Motor neuron (in vitro differentiated cells): ENCODE results near the gene KRTAP10-6. TPM values are rescaled to one million over a fixed set of nuclear protein-coding genes. Genes with fewer than 3 reads are reported as not detected.
A peak's percentile ranks its signal among the peaks of the same experiment; 100 is the strongest.
"Not testable (repeated sequence)": the region's sequence is repeated elsewhere in the genome, so short reads cannot be mapped to it uniquely, and the experiment has no call there.

ENCODE experiments used
- ATAC-seq, 8 experiments: fragments of 200-7000 bp; cut with Tn5 transposase; replicated peaks in 6 of 8; 2 replicates each; pipeline ENCODE4 v1.8.0; 2021; ENCODE audit warnings: mild to moderate bottlenecking in 8 of 8, moderate library complexity in 8 of 8
- H3K27ac ChIP-seq, 2 donors: fragments of 250-450 bp; sonication (Bioruptor Pico); 2 replicates each; pipeline ENCODE4 v1.9.0; 2021; ENCODE audit warnings: antibody characterized with exemption in 2 of 2, mild to moderate bottlenecking in 2 of 2, moderate library complexity in 1 of 2
- H3K4me1 ChIP-seq, 2 donors: fragments of 250-450 bp; sonication (Bioruptor Pico); replicated peaks in 1 of 2; 2 replicates each; pipeline ENCODE4 v1.6.1; 2021; ENCODE audit warnings: antibody characterized with exemption in 2 of 2, mild to moderate bottlenecking in 2 of 2, moderate library complexity in 1 of 2
- H3K4me3 ChIP-seq, 5 donors: fragments of 250-450 bp; sonication (Bioruptor Pico); 2 replicates each; pipeline ENCODE4 v1.9.0; 2021; ENCODE audit warnings: antibody characterized with exemption in 5 of 5, mild to moderate bottlenecking in 5 of 5, moderate library complexity in 4 of 5
- WGBS, 10 experiments: fragments of 450-650 bp; shearing (Covaris generic); methylation state at CpG; one replicate each; pipeline ENCODE4 v1.0.0; 2022; 5-methylcytosine and 5-hydroxymethylcytosine counted together
- in situ Hi-C, 9 experiments: fragments of 400-800 bp; cut with MboI; loops; one replicate each; pipeline ENCODE4 v1.15.0; 2021; ENCODE audit warnings: low sequenced_read_pairs in 9 of 9, low pct_unique_long_range_greater_than_20kb in 2 of 9; ENCODE audit not compliant: unreplicated experiment in 9 of 9
- total RNA-seq, 8 experiments: library from RNA; unstranded; fragments of 300-600 nt; gene quantifications; 2 replicates each; pipeline versions ENCODE4 v1.2.3 to v1.2.4, GENCODE V29; 2022

The KRTAP10-6 gene
- total RNA-seq, 8 experiments from 2014 or later = 0.23 to 0.71 (median 0.35) TPM; not detected in 4

GRCh38 chr21:44614161-44614631 is 21.9 kb upstream of the KRTAP10-6 start:
- in situ Hi-C loops = no loop called here
- no peak overlapping the region for H3K27ac ChIP-seq
- WGBS, 10 experiments = 17 to 93% (median 40%) methylated on average over 1 to 3 of the region's 20 CpGs; no CpG with 5 or more reads in 7 of the 10 experiments
- no peaks in the 10 kb centered on the region for H3K4me1 ChIP-seq
- ATAC-seq = no peak
- H3K4me3 ChIP-seq = no peak overlapping the region

- in situ Hi-C loops = no loop called here
- H3K4me1 ChIP-seq = no peaks in the 10 kb centered on the region
- ATAC-seq = no peak
- WGBS, 10 experiments = 83 to 97% methylated on average over 2 to 11 of the region's 26 CpGs; no CpG with 5 or more reads in 8 of the 10 experiments
- H3K4me3 ChIP-seq = no peak overlapping the region
- H3K27ac ChIP-seq = no peak overlapping the region
These were observed 21.3 kb upstream of the KRTAP10-6 start for GRCh38 chr21:44613386-44614155.

- WGBS, 10 experiments = 30 to 90% (median 89%) methylated on average over 2 to 5 of the region's 13 CpGs; no CpG with 5 or more reads in 7 of the 10 experiments
- in situ Hi-C loops = no loop called here
- Histone ChIP-seq H3K4me3 (no peak overlapping the region), H3K4me1 (no peaks in the 10 kb centered on the region), H3K27ac (no peak overlapping the region)
- ATAC-seq = no peak
These were observed 20.4 kb upstream of the KRTAP10-6 start for GRCh38 chr21:44612669-44613229.

GRCh38 chr21:44612029-44612486 is 19.8 kb upstream of the KRTAP10-6 start, which contains the start of gene KRTAP10-8:
Gene KRTAP10-8, plus strand, starts transcription at chr21:44612079. Its CDS starts 22 bp downstream, at chr21:44612101.
- Histone ChIP-seq H3K4me3 (no peak within 1 kb of the TSS), H3K4me1 (no peaks in the 10 kb centered on the region), H3K27ac (no peak within 1 kb of the TSS)
- in situ Hi-C loops = no loop called here
- no peak for ATAC-seq
- 20 to 93% (median 76%) methylated on average over 1 to 6 of the region's 8 CpGs; no CpG with 5 or more reads in 6 of the 10 experiments for WGBS, 10 experiments

- 20 to 100% (median 79%) methylated on average over 1 to 3 of the region's 4 CpGs; no CpG with 5 or more reads in 4 of the 10 experiments for WGBS, 10 experiments
- Histone ChIP-seq H3K4me3 (no peak overlapping the region), H3K27ac (no peak overlapping the region), H3K4me1 (no peaks in the 10 kb centered on the region)
- in situ Hi-C loops = no loop called here
- ATAC-seq = no peak
These were observed 19.2 kb upstream of the KRTAP10-6 start for GRCh38 chr21:44611551-44611950.

- 0 to 97% (median 61%) methylated on average over 1 to 4 of the region's 7 CpGs; no CpG with 5 or more reads in 3 of the 10 experiments for WGBS, 10 experiments
- H3K4me1 ChIP-seq, ATAC-seq, H3K27ac ChIP-seq, in situ Hi-C loops, H3K4me3 ChIP-seq: not testable (repeated sequence)
These were observed 18.0 kb upstream of the KRTAP10-6 start for GRCh38 chr21:44610157-44610843.

GRCh38 chr21:44609193-44609592 is 16.9 kb upstream of the KRTAP10-6 start:
- no peak for ATAC-seq
- Histone ChIP-seq H3K27ac (no peak overlapping the region), H3K4me3 (no peak overlapping the region), H3K4me1 (no peaks in the 10 kb centered on the region)
- in situ Hi-C loops = no loop called here

- Histone ChIP-seq H3K27ac (no peak overlapping the region), H3K4me1 (no peaks in the 10 kb centered on the region), H3K4me3 (no peak overlapping the region)
- in situ Hi-C loops = no loop called here
- WGBS, 10 experiments = 31 to 100% (median 54%) methylated on average over 1 to 4 of the region's 4 CpGs
- no peak for ATAC-seq
These were observed 14.2 kb upstream of the KRTAP10-6 start for GRCh38 chr21:44606495-44606894.

GRCh38 chr21:44603911-44604310 is 11.6 kb upstream of the KRTAP10-6 start:
- H3K27ac ChIP-seq = no peak overlapping the region
- no peaks in the 10 kb centered on the region for H3K4me1 ChIP-seq
- 42 to 100% (median 85%) methylated on average over 1 to 8 of the region's 8 CpGs; no CpG with 5 or more reads in 2 of the 10 experiments for WGBS, 10 experiments
- H3K4me3 ChIP-seq = no peak overlapping the region
- no peak for ATAC-seq
- in situ Hi-C loops = no loop called here

- 8 to 80% (median 37%) methylated on average over 1 to 5 of the region's 17 CpGs; no CpG with 5 or more reads in 3 of the 10 experiments for WGBS, 10 experiments
- ATAC-seq = no peak
- H3K4me1 ChIP-seq = no peaks in the 10 kb centered on the region
- in situ Hi-C loops = no loop called here
- no peak overlapping the region for H3K4me3 ChIP-seq
- no peak overlapping the region for H3K27ac ChIP-seq
These were observed 11.0 kb upstream of the KRTAP10-6 start for GRCh38 chr21:44603109-44603875.

- no peaks in the 10 kb centered on the region for H3K4me1 ChIP-seq
- ATAC-seq = peak in 1 of 8 experiments; percentile 77
- 20 to 90% (median 80%) methylated on average over 1 to 2 of the region's 21 CpGs; no CpG with 5 or more reads in 7 of the 10 experiments for whole genome bisulfite sequencing, 10 experiments
- H3K27ac ChIP-seq = no peak overlapping the region
- H3K4me3 ChIP-seq = no peak overlapping the region
- in situ Hi-C loops = no loop called here
These were observed 10.2 kb upstream of the KRTAP10-6 start for GRCh38 chr21:44602463-44602850.

GRCh38 chr21:44601596-44602462 is 9.5 kb upstream of the KRTAP10-6 start:
- ATAC-seq = peak in 1 of 8 experiments; percentile 28
- H3K27ac ChIP-seq = no peak overlapping the region
- in situ Hi-C loops = no loop called here
- 17 to 100% (median 73%) methylated on average over 1 to 8 of the region's 23 CpGs; no CpG with 5 or more reads in 2 of the 10 experiments for WGBS, 10 experiments
- no peak overlapping the region for H3K4me3 ChIP-seq
- H3K4me1 ChIP-seq = no peaks in the 10 kb centered on the region
